ENCODE results near the gene LITAFD. TPM values are rescaled to one million over a fixed set of nuclear protein-coding genes. Genes with fewer than 3 reads are reported as not detected.

The LITAFD gene
- total and polyA plus RNA-seq, 2 of the 4 experiments (the other 2 are of a cell fraction), result not detected

DNA sequence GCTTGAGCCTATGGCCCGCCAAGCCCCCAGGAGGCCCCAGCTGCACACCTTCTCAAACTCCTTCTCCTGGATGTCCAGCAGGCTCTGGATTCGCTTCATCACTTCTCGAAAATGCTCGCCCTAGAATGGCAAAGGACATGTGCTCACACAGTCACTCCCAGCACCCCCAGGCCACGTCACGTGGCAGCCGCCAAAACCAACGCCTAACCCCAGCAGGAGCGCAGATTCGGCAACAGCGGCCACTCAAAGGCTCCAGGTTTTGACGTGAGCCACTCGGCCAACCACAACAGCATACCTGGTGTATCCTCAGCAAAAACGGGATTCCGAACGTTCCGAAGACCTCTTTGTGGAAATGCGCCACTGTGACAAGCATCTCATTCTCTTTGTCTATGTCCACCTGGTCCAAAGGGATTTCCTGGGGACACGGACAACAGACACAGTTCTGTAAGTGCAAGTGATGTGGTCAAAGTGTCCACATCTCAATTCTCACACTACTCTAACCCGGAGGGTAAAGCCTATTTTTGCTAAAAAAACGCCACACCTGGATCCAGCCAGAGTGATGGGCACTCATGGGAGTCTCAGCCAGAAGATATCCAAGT lies 12.7 kb downstream of the LITAFD start:
- 91% methylated on average over 14 of the region's 21 CpGs; no CpG with 5 or more reads in 1 of the 2 experiments for WGBS, 2 experiments (ENCODE audit: extremely low coverage in 2 of 2, insufficient read length in 1 of 2)

More for the DNA sequence above, 12.7 kb downstream of the LITAFD start:
- no peak for ATAC-seq (ENCODE audit: low read depth)
- POLR2A ChIA-PET (ENCODE audit: unreplicated experiment), result no interaction called here
- Histone ChIP-seq H4K20me1 (ENCODE audit: insufficient read depth, low read length) (peaks cover 6% of the 10 kb centered on the region; the same call in 1 of the 2 replicates), H3K27me3 (ENCODE audit: control insufficient read depth, insufficient read depth, low read length) (no peaks in the 10 kb centered on the region), H3K14ac (replicated peaks; ENCODE audit: low read depth, low read length) (no peak overlapping the region), H2BK120ac (ENCODE audit: low read depth, low read length) (no peak overlapping the region), H4K5ac (ENCODE audit: low read depth, low read length) (no peak overlapping the region), H3K9ac (ENCODE audit: low read depth, low read length) (no peak overlapping the region), H3K36me3 (ENCODE audit: control insufficient read depth, insufficient read depth, low read length) (peaks cover 72% of the 10 kb centered on the region), H2BK20ac (ENCODE audit: low read depth, low read length) (no peak overlapping the region), H3K18ac (ENCODE audit: low read depth, low read length) (no peak overlapping the region), H3K4me1 (ENCODE audit: control insufficient read depth, insufficient read depth, low read length) (no peaks in the 10 kb centered on the region), H2AK9ac (replicated peaks; ENCODE audit: low read depth, low read length, poor library complexity) (no peak overlapping the region), H3K79me1 (ENCODE audit: low read depth in 1 of 2, low read length in 2 of 2) (peaks cover 34 to 36% of the 10 kb centered on the region in 2 experiments), H2AK5ac (ENCODE audit: low read depth, low read length) (no peak overlapping the region), H2AFZ (replicated peaks; ENCODE audit: low read length, poor library complexity) (peak overlapping the region; percentile 24), H4K91ac (ENCODE audit: insufficient read depth, low read depth, low read length) (no peak overlapping the region), H4K8ac (ENCODE audit: low read depth in 2 of 2, low read length in 2 of 2) (no peak overlapping the region), H3K4ac (ENCODE audit: low read depth, low read length) (no peak overlapping the region), H3K4me3 (ENCODE audit: insufficient read depth, low read depth, low read length) (no peak overlapping the region), H3K23ac (ENCODE audit: low read depth, low read length) (no peak overlapping the region), H3K9me1 (ENCODE audit: insufficient read depth, low read length) (peaks cover 2% of the 10 kb centered on the region; the same call in 1 of the 2 replicates), H3K27ac (ENCODE audit: insufficient read depth, low read length) (no peak overlapping the region), H3K9me3 (ENCODE audit: control insufficient read depth, insufficient read depth, low read length) (no peaks in the 10 kb centered on the region), H2BK15ac (ENCODE audit: low read depth, low read length) (no peak overlapping the region), H3K56ac (ENCODE audit: extremely low read depth, insufficient read depth, low read length) (no peak overlapping the region), H3K4me2 (ENCODE audit: low read depth, low read length) (no peak overlapping the region), H2BK5ac (ENCODE audit: low read depth, low read length, poor library complexity, severe bottlenecking) (no peak overlapping the region)
- TF ChIP-seq, protein P1, sequence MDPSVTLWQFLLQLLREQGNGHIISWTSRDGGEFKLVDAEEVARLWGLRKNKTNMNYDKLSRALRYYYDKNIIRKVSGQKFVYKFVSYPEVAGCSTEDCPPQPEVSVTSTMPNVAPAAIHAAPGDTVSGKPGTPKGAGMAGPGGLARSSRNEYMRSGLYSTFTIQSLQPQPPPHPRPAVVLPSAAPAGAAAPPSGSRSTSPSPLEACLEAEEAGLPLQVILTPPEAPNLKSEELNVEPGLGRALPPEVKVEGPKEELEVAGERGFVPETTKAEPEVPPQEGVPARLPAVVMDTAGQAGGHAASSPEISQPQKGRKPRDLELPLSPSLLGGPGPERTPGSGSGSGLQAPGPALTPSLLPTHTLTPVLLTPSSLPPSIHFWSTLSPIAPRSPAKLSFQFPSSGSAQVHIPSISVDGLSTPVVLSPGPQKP (IDR thresholded peaks at IDR 0.05; ENCODE audit: borderline replicate concordance, low read depth, low read length), result no peak
- TF ChIP-seq MXI1 (IDR thresholded peaks at IDR 0.05; ENCODE audit: borderline replicate concordance, low read depth, low read length) (no peak), FOS (IDR thresholded peaks at IDR 0.05; ENCODE audit: low read depth, low read length) (no peak), POLR2A (IDR thresholded peaks at IDR 0.05; ENCODE audit: low read depth, low read length) (no peak)
- DNase-seq, result no peak
- no TSS peak for BruUV-seq (replicated peaks)
- intact Hi-C loops (cut with micrococcal nuclease) (no loop called here), dilution Hi-C loops (cut with HindIII; ENCODE audit: low sequenced_read_pairs, unreplicated experiment) (no loop called here), in situ Hi-C loops (cut with MboI; ENCODE audit: low sequenced_read_pairs) (no loop called here)
- CTCF ChIA-PET, result no interaction called here
